ENCODE results near the gene PLAAT1.

DNA sequence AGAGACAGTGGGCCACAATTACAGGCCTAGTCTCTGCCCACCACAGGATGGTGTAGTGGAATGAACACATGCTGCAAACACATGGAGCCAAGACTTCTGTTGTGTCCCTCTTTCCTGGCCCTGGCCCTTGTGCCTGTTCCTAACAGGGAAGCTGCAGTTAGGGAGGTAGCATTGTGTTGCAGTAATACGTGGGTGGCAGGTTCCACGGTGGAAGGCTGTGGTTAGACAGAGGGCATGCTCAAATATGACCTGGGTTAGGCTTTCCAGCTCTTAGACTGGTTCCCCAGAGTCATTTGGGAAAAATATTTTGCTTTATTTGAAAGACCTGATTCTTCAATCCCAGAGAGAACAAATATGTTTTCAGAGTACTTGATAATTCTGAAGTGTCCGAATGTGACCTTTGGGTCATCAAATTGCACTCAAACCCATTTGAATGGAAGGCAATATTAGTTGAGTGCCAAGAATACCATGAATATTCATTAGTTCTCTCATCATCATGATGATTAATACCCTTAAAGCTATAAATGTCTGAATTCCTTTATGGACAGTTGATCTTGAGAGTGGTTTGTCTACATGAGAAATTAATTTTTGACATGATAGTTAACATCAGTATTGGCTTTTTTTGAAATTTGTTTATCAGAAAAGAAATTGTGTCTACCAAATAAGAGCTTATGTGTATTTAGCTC lies 28.5 kb downstream of the PLAAT1 start:
- TF ChIP-seq, protein P1, sequence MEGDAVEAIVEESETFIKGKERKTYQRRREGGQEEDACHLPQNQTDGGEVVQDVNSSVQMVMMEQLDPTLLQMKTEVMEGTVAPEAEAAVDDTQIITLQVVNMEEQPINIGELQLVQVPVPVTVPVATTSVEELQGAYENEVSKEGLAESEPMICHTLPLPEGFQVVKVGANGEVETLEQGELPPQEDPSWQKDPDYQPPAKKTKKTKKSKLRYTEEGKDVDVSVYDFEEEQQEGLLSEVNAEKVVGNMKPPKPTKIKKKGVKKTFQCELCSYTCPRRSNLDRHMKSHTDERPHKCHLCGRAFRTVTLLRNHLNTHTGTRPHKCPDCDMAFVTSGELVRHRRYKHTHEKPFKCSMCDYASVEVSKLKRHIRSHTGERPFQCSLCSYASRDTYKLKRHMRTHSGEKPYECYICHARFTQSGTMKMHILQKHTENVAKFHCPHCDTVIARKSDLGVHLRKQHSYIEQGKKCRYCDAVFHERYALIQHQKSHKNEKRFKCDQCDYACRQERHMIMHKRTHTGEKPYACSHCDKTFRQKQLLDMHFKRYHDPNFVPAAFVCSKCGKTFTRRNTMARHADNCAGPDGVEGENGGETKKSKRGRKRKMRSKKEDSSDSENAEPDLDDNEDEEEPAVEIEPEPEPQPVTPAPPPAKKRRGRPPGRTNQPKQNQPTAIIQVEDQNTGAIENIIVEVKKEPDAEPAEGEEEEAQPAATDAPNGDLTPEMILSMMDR (IDR thresholded peaks at IDR 0.05) = no peak
- no peak for TF ChIP-seq POLR2A (IDR thresholded peaks at IDR 0.05)
